Sigmoid colon (tissue), 7 donors: Measurements from ENCODE around the gene ABCB8. TPM values are rescaled to one million over a fixed set of nuclear protein-coding genes. Genes with fewer than 3 reads are reported as not detected.

Experiments used
- DNase-seq: peaks from one replicate; pipeline ENCODE4 v3.0.0-alpha.2; 2019
- H3K27ac ChIP-seq, 4 donors: fragments of 200-600 bp; sonication (generic); one replicate each; pipeline ENCODE4 v1.5.1; 2016 to 2019; ENCODE audit warnings: mild to moderate bottlenecking in 1 of 4
- H3K27me3 ChIP-seq, 3 donors: fragments of 200-600 bp; sonication (generic); one replicate each; pipeline ENCODE4 v1.5.1; 2019; ENCODE audit warnings: mild to moderate bottlenecking in 1 of 3
- H3K36me3 ChIP-seq, 4 donors: fragments of 200-600 bp; sonication (generic); one replicate each; pipeline ENCODE4 v1.5.1; 2016 to 2019
- H3K4me1 ChIP-seq, 4 donors: fragments of 200-600 bp; sonication (generic); one replicate each; pipeline ENCODE4 v1.5.1; 2017 to 2019
- H3K4me3 ChIP-seq, 4 donors: fragments of 200-600 bp; sonication (generic); one replicate each; pipeline ENCODE4 v1.5.1; 2017 to 2019; ENCODE audit warnings: mild to moderate bottlenecking in 2 of 4, moderate library complexity in 1 of 4
- H3K9me3 ChIP-seq, 4 donors: fragments of 200-600 bp in 3 of 4; sonication (generic) in 3 of 4; one replicate each; pipeline versions ENCODE4 v1.5.1 to v1.6.1; 2013 to 2019
- EP300 ChIP-seq, 4 donors: sonication (generic); formaldehyde crosslinking; IDR thresholded peaks; one replicate each; pipeline ENCODE4 v1.6.1; 2017; ENCODE audit warnings: antibody characterized with exemption in 4 of 4
- POLR2A ChIP-seq, 2 donors: fragments of 450-650 bp; IDR thresholded peaks; one replicate each; pipeline ENCODE4 v1.6.1; 2016; ENCODE audit warnings: antibody characterized with exemption in 2 of 2, mild to moderate bottlenecking in 2 of 2, moderate library complexity in 2 of 2
- POLR2AphosphoS5 ChIP-seq, 4 donors: sonication (generic); formaldehyde crosslinking; IDR thresholded peaks; one replicate each; pipeline ENCODE4 v1.6.1; 2017; ENCODE audit warnings: antibody characterized with exemption in 4 of 4
- WGBS, 2 donors: extraction: QIAGEN DNeasy Blood & Tissue Kit; methylation state at CpG; one replicate each; pipeline ENCODE4 v1.1.7; 2013; 5-methylcytosine and 5-hydroxymethylcytosine counted together
- intact Hi-C: fragments of 100-400 bp; cut with DNase I; formaldehyde crosslinking; loops from one replicate; pipeline ENCODE4 v1.15.1; 2023
- polyA plus RNA-seq, 3 donors: library from polyadenylated mRNA; stranded (reverse); fragments of 200-250 nt; gene quantifications; one replicate each; pipeline ENCODE4 v1.2.3, GENCODE V29; 2013
- total RNA-seq, 4 donors: library from RNA; depleted of rRNA; stranded (reverse); fragments of >200 nt; gene quantifications; one replicate each; pipeline ENCODE4 v1.1.0, GENCODE V29; 2016
- TF ChIP-seq, protein P1 (sequence below), 4 experiments: fragments of 450-650 bp in 3 of 4; fragments of 200-600 bp in 1 of 4; IDR thresholded peaks; one replicate each; pipeline ENCODE4 v1.5.1; 2016 to 2019; ENCODE audit warnings: antibody characterized with exemption in 4 of 4, mild to moderate bottlenecking in 3 of 4, moderate library complexity in 2 of 4
- donor health status: healthy with polysubstance abuse.
- donor health status: Bipolar disorder and iron deficiency.
- donor health status: healthy.

The ABCB8 gene
- total and polyA plus RNA-seq, 7 donors: 3.0 to 32.8 (median 18.3) TPM

- intact Hi-C loops: loop anchor here (1.0 to 2.0 kb wide), 2 partner anchors 90 to 210 kb away; no protein-coding TSS in a partner anchor
- Histone ChIP-seq H3K9me3 (no peaks in the 10 kb centered on the region), H3K4me1 (peaks cover 0 to 25% (median 19%) of the 10 kb centered on the region in 4 donors), H3K27ac (peak overlapping the region; percentile 12 to 41 (median 30)), H3K36me3 (no peaks in the 10 kb centered on the region), H3K27me3 (no peaks in the 10 kb centered on the region), H3K4me3 (no peak overlapping the region)
- DNase-seq: no peak
- peak in 1 of 4 donors; percentile 18 for TF ChIP-seq POLR2AphosphoS5 (IDR thresholded peaks at IDR 0.05)
- no peak for TF ChIP-seq POLR2A (IDR thresholded peaks at IDR 0.05)
- TF ChIP-seq EP300 (IDR thresholded peaks at IDR 0.05): no peak
- TF ChIP-seq, protein P1, sequence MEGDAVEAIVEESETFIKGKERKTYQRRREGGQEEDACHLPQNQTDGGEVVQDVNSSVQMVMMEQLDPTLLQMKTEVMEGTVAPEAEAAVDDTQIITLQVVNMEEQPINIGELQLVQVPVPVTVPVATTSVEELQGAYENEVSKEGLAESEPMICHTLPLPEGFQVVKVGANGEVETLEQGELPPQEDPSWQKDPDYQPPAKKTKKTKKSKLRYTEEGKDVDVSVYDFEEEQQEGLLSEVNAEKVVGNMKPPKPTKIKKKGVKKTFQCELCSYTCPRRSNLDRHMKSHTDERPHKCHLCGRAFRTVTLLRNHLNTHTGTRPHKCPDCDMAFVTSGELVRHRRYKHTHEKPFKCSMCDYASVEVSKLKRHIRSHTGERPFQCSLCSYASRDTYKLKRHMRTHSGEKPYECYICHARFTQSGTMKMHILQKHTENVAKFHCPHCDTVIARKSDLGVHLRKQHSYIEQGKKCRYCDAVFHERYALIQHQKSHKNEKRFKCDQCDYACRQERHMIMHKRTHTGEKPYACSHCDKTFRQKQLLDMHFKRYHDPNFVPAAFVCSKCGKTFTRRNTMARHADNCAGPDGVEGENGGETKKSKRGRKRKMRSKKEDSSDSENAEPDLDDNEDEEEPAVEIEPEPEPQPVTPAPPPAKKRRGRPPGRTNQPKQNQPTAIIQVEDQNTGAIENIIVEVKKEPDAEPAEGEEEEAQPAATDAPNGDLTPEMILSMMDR (IDR thresholded peaks at IDR 0.05): peak; percentile 91 to 98 (median 97)
- 8 to 11% methylated on average over 31 of the region's 31 CpGs for WGBS, 2 donors
Observed at GRCh38 chr7:150988230-150989226, 39.7 kb upstream of the ABCB8 start.

- 73 to 80% methylated on average over 7 of the region's 7 CpGs for WGBS, 2 donors
- Histone ChIP-seq H3K36me3 (no peaks in the 10 kb centered on the region), H3K27ac (peak overlapping the region in 2 of 4 donors; percentile 20 to 40), H3K4me3 (no peak overlapping the region), H3K4me1 (peaks cover 0 to 25% (median 19%) of the 10 kb centered on the region in 4 donors), H3K9me3 (no peaks in the 10 kb centered on the region), H3K27me3 (no peaks in the 10 kb centered on the region)
- intact Hi-C loops: loop anchor here (2.0 kb wide), 1 partner anchor 211 kb away; no protein-coding TSS in a partner anchor
- TF ChIP-seq, protein P1 (IDR thresholded peaks at IDR 0.05): no peak
- TF ChIP-seq EP300 (IDR thresholded peaks at IDR 0.05) (no peak), POLR2AphosphoS5 (IDR thresholded peaks at IDR 0.05) (no peak), POLR2A (IDR thresholded peaks at IDR 0.05) (no peak)
- no peak for DNase-seq
Observed at GRCh38 chr7:150989456-150989855, 38.8 kb upstream of the ABCB8 start.

DNA sequence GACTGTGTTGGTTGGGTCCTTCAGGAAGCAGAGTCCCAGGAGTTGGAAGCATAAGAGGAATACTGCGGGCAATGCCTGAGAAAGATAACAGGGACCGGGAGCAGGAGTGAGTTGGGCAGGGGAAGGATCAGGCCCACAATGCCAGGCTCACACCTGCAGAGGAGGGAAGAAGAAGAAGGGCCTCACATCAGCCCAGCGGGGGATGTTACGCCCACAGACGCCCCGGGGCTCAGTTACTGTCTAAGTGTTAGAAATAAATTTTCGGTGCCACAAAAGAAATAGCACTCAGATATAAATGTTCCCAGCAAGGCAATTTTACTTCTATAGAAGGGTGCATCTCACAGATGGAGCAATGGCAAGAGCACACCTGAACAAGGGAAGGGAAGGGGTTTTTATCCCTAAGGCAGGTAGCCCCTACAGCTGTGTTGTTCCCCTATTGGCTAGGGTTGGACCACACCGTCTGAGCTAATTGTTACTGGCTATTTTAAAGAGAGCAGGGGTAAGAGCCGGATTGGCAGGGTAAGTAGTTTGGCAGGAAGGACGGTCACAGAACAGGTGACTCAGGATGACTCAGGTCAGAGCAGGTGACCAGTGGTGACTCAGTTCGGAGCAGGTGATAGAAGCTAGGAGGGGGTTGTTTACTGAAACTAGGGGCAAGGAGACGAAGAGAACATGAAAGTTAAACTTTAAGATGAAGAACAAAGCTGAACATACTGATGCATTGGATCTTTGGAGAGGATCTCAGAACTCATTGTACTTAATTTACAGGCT is 37.6 kb upstream of the ABCB8 start, which contains the start of gene NOS3:
Gene NOS3, plus strand, starts transcription at position 602 of the 771 bp plus-strand sequence. CDS start 2,787 bp downstream, outside the sequence.
- no peak within 1 kb of the TSS for H3K4me3 ChIP-seq
- peaks cover 0 to 25% (median 19%) of the 10 kb centered on the region in 4 donors for H3K4me1 ChIP-seq
- no peak for DNase-seq
- no peaks in the 10 kb centered on the region for H3K9me3 ChIP-seq
- TF ChIP-seq POLR2AphosphoS5 (IDR thresholded peaks at IDR 0.05) (no peak), EP300 (IDR thresholded peaks at IDR 0.05) (no peak), POLR2A (IDR thresholded peaks at IDR 0.05) (no peak)
- TF ChIP-seq, protein P1 (IDR thresholded peaks at IDR 0.05): no peak
- no peaks in the 10 kb centered on the region for H3K27me3 ChIP-seq
- 88 to 92% methylated on average over 12 of the region's 12 CpGs for WGBS, 2 donors
- no peaks in the 10 kb centered on the region for H3K36me3 ChIP-seq
- peak within 1 kb of the TSS in 1 of 4 donors; percentile 20 for H3K27ac ChIP-seq
- intact Hi-C loops: no loop called here

- TF ChIP-seq EP300 (IDR thresholded peaks at IDR 0.05) (no peak), POLR2AphosphoS5 (IDR thresholded peaks at IDR 0.05) (no peak), POLR2A (IDR thresholded peaks at IDR 0.05) (no peak)
- TF ChIP-seq, protein P1 (IDR thresholded peaks at IDR 0.05): no peak
Observed at GRCh38 chr7:150992051-150992640, 36.1 kb upstream of the ABCB8 start.

More at GRCh38 chr7:150992051-150992640, 36.1 kb upstream of the ABCB8 start:
- peaks cover 0 to 18% (median 14%) of the 10 kb centered on the region in 4 donors for H3K4me1 ChIP-seq
- H3K4me3 ChIP-seq: no peak overlapping the region
- H3K36me3 ChIP-seq: no peaks in the 10 kb centered on the region
- WGBS, 2 donors: 83 to 87% methylated on average over 6 of the region's 6 CpGs
- peak overlapping the region in 2 of 4 donors; percentile 23 to 25 for H3K27ac ChIP-seq
- no peaks in the 10 kb centered on the region for H3K9me3 ChIP-seq
- DNase-seq: no peak
- intact Hi-C loops: no loop called here
- peaks cover 0 to 10% (median 0%) of the 10 kb centered on the region in 3 donors for H3K27me3 ChIP-seq
